Brain microvascular endothelial cell (primary cell): Measurements from ENCODE around the gene GDPD5.

Experiments used
- DNase-seq: peaks from one replicate; pipeline ENCODE4 v3.0.0-alpha.2; 2020
- H3K27ac ChIP-seq: fragments of 250-450 bp; sonication (Bioruptor Pico); 2 replicates; pipeline ENCODE4 v1.5.1; 2020; ENCODE audit warnings: mild to moderate bottlenecking, moderate library complexity
- H3K27me3 ChIP-seq: fragments of 250-450 bp; sonication (Bioruptor Pico); replicated peaks from 2 replicates; pipeline ENCODE4 v1.5.1; 2020; ENCODE audit warnings: mild to moderate bottlenecking
- H3K36me3 ChIP-seq: fragments of 250-450 bp; sonication (Bioruptor Pico); replicated peaks from 2 replicates; pipeline ENCODE4 v1.5.1; 2020; ENCODE audit warnings: mild to moderate bottlenecking
- H3K4me3 ChIP-seq: 2 replicates; pipeline ENCODE4 v1.5.1; 2011; ENCODE audit warnings: low read depth, mild to moderate bottlenecking, control low read depth, low read length, moderate library complexity
- CTCF ChIP-seq: IDR thresholded peaks from 2 replicates; pipeline ENCODE4 v1.5.1; 2011; ENCODE audit warnings: low read depth, mild to moderate bottlenecking, moderate library complexity, low read length, control low read depth, inconsistent platforms; ENCODE audit errors: missing control alignments
- in situ Hi-C: cut with HindIII; loops from 2 replicates; pipeline ENCODE4 v1.10.0; 2017; ENCODE audit warnings: low sequenced_read_pairs, low pct_ligation_motif_present

GDPD5 gene

GRCh38 chr11:75453916-75454655, 71.7 kb downstream of the GDPD5 start:
- H3K4me3 ChIP-seq, result no peak overlapping the region
- in situ Hi-C loops, result no loop called here
- no peaks in the 10 kb centered on the region for H3K36me3 ChIP-seq
- DNase-seq, result no peak
- H3K27ac ChIP-seq, result no peak overlapping the region
- TF ChIP-seq CTCF, result no peak
- no peaks in the 10 kb centered on the region for H3K27me3 ChIP-seq

GRCh38 chr11:75450826-75451821, 74.6 kb downstream of the GDPD5 start:
- no peak for DNase-seq
- no peaks in the 10 kb centered on the region for H3K27me3 ChIP-seq
- in situ Hi-C loops, result no loop called here

GRCh38 chr11:75450236-75450635, 75.5 kb downstream of the GDPD5 start:
- Histone ChIP-seq H3K4me3 (no peak overlapping the region), H3K27ac (no peak overlapping the region), H3K27me3 (no peaks in the 10 kb centered on the region), H3K36me3 (no peaks in the 10 kb centered on the region)
- in situ Hi-C loops, result no loop called here
- TF ChIP-seq CTCF, result no peak
- no peak for DNase-seq

More at GRCh38 chr11:75450826-75451821, 74.6 kb downstream of the GDPD5 start:
- H3K27ac ChIP-seq, result no peak overlapping the region
- no peaks in the 10 kb centered on the region for H3K36me3 ChIP-seq
- TF ChIP-seq CTCF, result peak; percentile 79
- H3K4me3 ChIP-seq, result no peak overlapping the region

- in situ Hi-C loops, result loop anchor here (10.0 kb wide), 1 partner anchor 65 kb away; no protein-coding TSS in a partner anchor
- no peaks in the 10 kb centered on the region for H3K27me3 ChIP-seq
- H3K36me3 ChIP-seq, result no peaks in the 10 kb centered on the region
- DNase-seq, result no peak
- TF ChIP-seq CTCF, result no peak
- no peak overlapping the region for H3K27ac ChIP-seq
- H3K4me3 ChIP-seq, result no peak overlapping the region
Observed at GRCh38 chr11:75449776-75450175, 76.0 kb downstream of the GDPD5 start.

- DNase-seq, result no peak
- in situ Hi-C loops, result loop anchor here (10.0 kb wide), 1 partner anchor 66 kb away; no protein-coding TSS in a partner anchor
Observed at GRCh38 chr11:75449271-75449670, 76.5 kb downstream of the GDPD5 start.

More at GRCh38 chr11:75449271-75449670, 76.5 kb downstream of the GDPD5 start:
- Histone ChIP-seq H3K36me3 (no peaks in the 10 kb centered on the region), H3K4me3 (no peak overlapping the region), H3K27ac (no peak overlapping the region), H3K27me3 (no peaks in the 10 kb centered on the region)
- TF ChIP-seq CTCF, result no peak
